Transverse colon (tissue), 4 donors: ENCODE measurements around the gene PIGR.

ENCODE experiments used
- POLR2A ChIP-seq: fragments of 450-650 bp; IDR thresholded peaks from one replicate; pipeline ENCODE4 v1.6.1; 2016; ENCODE audit warnings: antibody characterized with exemption, mild to moderate bottlenecking, moderate library complexity
- POLR2AphosphoS5 ChIP-seq, 3 donors: sonication (generic); formaldehyde crosslinking; IDR thresholded peaks; one replicate each; pipeline ENCODE4 v1.6.1; 2016; ENCODE audit warnings: antibody characterized with exemption in 3 of 3
- TF ChIP-seq, protein P1 (sequence below), 5 experiments: fragments of 200-600 bp in 3 of 5; fragments of 450-650 bp in 2 of 5; sonication (generic) in 3 of 5; IDR thresholded peaks; 1 replicate in 2 of 5; 2 replicates in 3 of 5; pipeline ENCODE4 v1.5.1; 2016 to 2017; ENCODE audit warnings: antibody characterized with exemption in 5 of 5, inconsistent platforms in 3 of 5, mild to moderate bottlenecking in 2 of 5, moderate library complexity in 1 of 5

- TF ChIP-seq POLR2AphosphoS5 (IDR thresholded peaks at IDR 0.05) (peak; percentile 78 to 96 (median 94)), POLR2A (peak; percentile 91)
- TF ChIP-seq, protein P1, sequence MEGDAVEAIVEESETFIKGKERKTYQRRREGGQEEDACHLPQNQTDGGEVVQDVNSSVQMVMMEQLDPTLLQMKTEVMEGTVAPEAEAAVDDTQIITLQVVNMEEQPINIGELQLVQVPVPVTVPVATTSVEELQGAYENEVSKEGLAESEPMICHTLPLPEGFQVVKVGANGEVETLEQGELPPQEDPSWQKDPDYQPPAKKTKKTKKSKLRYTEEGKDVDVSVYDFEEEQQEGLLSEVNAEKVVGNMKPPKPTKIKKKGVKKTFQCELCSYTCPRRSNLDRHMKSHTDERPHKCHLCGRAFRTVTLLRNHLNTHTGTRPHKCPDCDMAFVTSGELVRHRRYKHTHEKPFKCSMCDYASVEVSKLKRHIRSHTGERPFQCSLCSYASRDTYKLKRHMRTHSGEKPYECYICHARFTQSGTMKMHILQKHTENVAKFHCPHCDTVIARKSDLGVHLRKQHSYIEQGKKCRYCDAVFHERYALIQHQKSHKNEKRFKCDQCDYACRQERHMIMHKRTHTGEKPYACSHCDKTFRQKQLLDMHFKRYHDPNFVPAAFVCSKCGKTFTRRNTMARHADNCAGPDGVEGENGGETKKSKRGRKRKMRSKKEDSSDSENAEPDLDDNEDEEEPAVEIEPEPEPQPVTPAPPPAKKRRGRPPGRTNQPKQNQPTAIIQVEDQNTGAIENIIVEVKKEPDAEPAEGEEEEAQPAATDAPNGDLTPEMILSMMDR (IDR thresholded peaks at IDR 0.05): no peak
These were observed at the start of gene PIGR for GRCh38 chr1:206946261-206946660.
